HG03558 (cell line): ENCODE results near the gene EPHB4.
"Not testable (repeated sequence)": the region's sequence is repeated elsewhere in the genome, so short reads cannot be mapped to it uniquely, and the experiment has no call there.

Experiments
- ATAC-seq: cut with Tn5 transposase; IDR thresholded peaks from one replicate; pipeline ENCODE4 v1.9.1; 2021; ENCODE audit warnings: moderate number of reproducible peaks; ENCODE audit not compliant: unreplicated experiment; ENCODE audit errors: extremely low read depth

EPHB4 gene

GRCh38 chr7:100854899-100855298, 27.6 kb upstream of the EPHB4 start:
- not testable (repeated sequence) for ATAC-seq

GRCh38 chr7:100854146-100854895, 27.0 kb upstream of the EPHB4 start:
- no peak for ATAC-seq

- peak; percentile 78 for ATAC-seq
Measured at GRCh38 chr7:100852048-100852872, 24.9 kb upstream of the EPHB4 start, which contains the start of gene SLC12A9. Gene SLC12A9 (plus strand): TSS chr7:100852713. CDS start chr7:100854198, 1,485 bp downstream.

GRCh38 chr7:100847360-100847759, 20.0 kb upstream of the EPHB4 start:
- ATAC-seq, result no peak

GRCh38 chr7:100840470-100841100, 13.3 kb upstream of the EPHB4 start:
- no peak for ATAC-seq

GRCh38 chr7:100839361-100839760, 12.0 kb upstream of the EPHB4 start:
- no peak for ATAC-seq

- no peak for ATAC-seq
Measured at GRCh38 chr7:100837099-100837836, 9.9 kb upstream of the EPHB4 start.

GRCh38 chr7:100836812-100837098, 9.4 kb upstream of the EPHB4 start:
- ATAC-seq, result no peak

- ATAC-seq, result no peak
Measured at GRCh38 chr7:100835903-100836811, 8.8 kb upstream of the EPHB4 start.

GRCh38 chr7:100832281-100832633, 4.9 kb upstream of the EPHB4 start:
- ATAC-seq, result no peak

GRCh38 chr7:100830396-100830795, 3.1 kb upstream of the EPHB4 start:
- no peak for ATAC-seq

GRCh38 chr7:100829150-100829716, 1.9 kb upstream of the EPHB4 start:
- ATAC-seq, result no peak

- ATAC-seq, result no peak
Measured at GRCh38 chr7:100826514-100827329, 601 bp downstream of the EPHB4 start.

- no peak for ATAC-seq
Measured at GRCh38 chr7:100825751-100826513, 1.4 kb downstream of the EPHB4 start.

GRCh38 chr7:100825215-100825671, 2.1 kb downstream of the EPHB4 start:
- no peak for ATAC-seq

- no peak for ATAC-seq
Measured at GRCh38 chr7:100824499-100825214, 2.7 kb downstream of the EPHB4 start.

- ATAC-seq, result no peak
Measured at GRCh38 chr7:100823534-100823933, 3.8 kb downstream of the EPHB4 start.
